ENCODE results near the gene RPL39L. TPM values are rescaled to one million over a fixed set of nuclear protein-coding genes. Genes with fewer than 3 reads are reported as not detected.

The RPL39L gene
- total RNA-seq, 6 donors from 2014 or later: 1.6 to 8.2 (median 4.8) TPM

- WGBS, 2 donors: 89% methylated on average over 6 of the region's 6 CpGs
- Histone ChIP-seq H3K27me3 (no peaks in the 10 kb centered on the region), H3K4me3 (no peak overlapping the region)
These were observed 56.4 kb downstream of the RPL39L start for GRCh38 chr3:187082758-187083375.

GRCh38 chr3:187080799-187081450, 58.4 kb downstream of the RPL39L start:
- TF ChIP-seq EP300 (IDR thresholded peaks at IDR 0.05) (no peak), POLR2A (IDR thresholded peaks at IDR 0.05) (no peak), POLR2AphosphoS5 (IDR thresholded peaks at IDR 0.05) (no peak), CTCF (IDR thresholded peaks at IDR 0.05) (no peak)
- Histone ChIP-seq H3K27me3 (no peaks in the 10 kb centered on the region), H3K4me3 (no peak overlapping the region), H3K4me1 (peaks cover 0 to 7% (median 3%) of the 10 kb centered on the region in 4 donors), H3K9me3 (no peaks in the 10 kb centered on the region), H3K27ac (no peak overlapping the region), H3K36me3 (peaks cover 3 to 21% (median 10%) of the 10 kb centered on the region in 4 donors)
- 89 to 91% methylated on average over 13 of the region's 13 CpGs for WGBS, 2 donors
- ATAC-seq (ENCODE audit: low FRiP score in 2 of 2): no peak
- DNase-seq: no peak

More at GRCh38 chr3:187082758-187083375, 56.4 kb downstream of the RPL39L start:
- Histone ChIP-seq H3K4me1 (peaks cover 0 to 7% (median 3%) of the 10 kb centered on the region in 4 donors), H3K36me3 (peaks cover 0 to 1% (median under 1%) of the 10 kb centered on the region in 4 donors), H3K9me3 (peaks cover 0 to 3% (median 1%) of the 10 kb centered on the region in 4 donors), H3K27ac (no peak overlapping the region)
- ATAC-seq (ENCODE audit: low FRiP score in 2 of 2) (no peak), DNase-seq (no peak)
- TF ChIP-seq CTCF (IDR thresholded peaks at IDR 0.05) (no peak), EP300 (IDR thresholded peaks at IDR 0.05) (no peak), POLR2AphosphoS5 (IDR thresholded peaks at IDR 0.05) (no peak), POLR2A (IDR thresholded peaks at IDR 0.05) (no peak)

- ATAC-seq (ENCODE audit: low FRiP score in 2 of 2) (no peak), DNase-seq (no peak)
- Histone ChIP-seq H3K36me3 (peaks cover 5 to 35% (median 21%) of the 10 kb centered on the region in 4 donors), H3K27me3 (no peaks in the 10 kb centered on the region), H3K4me1 (no peaks in the 10 kb centered on the region), H3K27ac (no peak overlapping the region), H3K9me3 (no peaks in the 10 kb centered on the region), H3K4me3 (no peak overlapping the region)
- 90 to 91% methylated on average over 7 to 8 of the region's 8 CpGs for WGBS, 2 donors
- TF ChIP-seq EP300 (IDR thresholded peaks at IDR 0.05): no peak
These were observed 59.9 kb downstream of the RPL39L start for GRCh38 chr3:187079090-187080022.

- Histone ChIP-seq H3K9me3 (no peaks in the 10 kb centered on the region), H3K4me1 (no peaks in the 10 kb centered on the region), H3K27ac (no peak overlapping the region), H3K36me3 (peaks cover 5 to 53% (median 28%) of the 10 kb centered on the region in 4 donors), H3K27me3 (no peaks in the 10 kb centered on the region), H3K4me3 (no peak overlapping the region)
- TF ChIP-seq POLR2AphosphoS5 (IDR thresholded peaks at IDR 0.05): no peak
- TF ChIP-seq POLR2A (IDR thresholded peaks at IDR 0.05): no peak
- no peak for TF ChIP-seq CTCF (IDR thresholded peaks at IDR 0.05)
- no peak for TF ChIP-seq EP300 (IDR thresholded peaks at IDR 0.05)
- ATAC-seq (ENCODE audit: low FRiP score in 2 of 2) (no peak), DNase-seq (no peak)
- 93 to 97% methylated on average over 5 of the region's 5 CpGs for WGBS, 2 donors
These were observed 61.8 kb downstream of the RPL39L start for GRCh38 chr3:187077537-187077936.

GRCh38 chr3:187077085-187077484, 62.2 kb downstream of the RPL39L start:
- H3K27me3 ChIP-seq: no peaks in the 10 kb centered on the region
- peaks cover 5 to 55% (median 28%) of the 10 kb centered on the region in 4 donors for H3K36me3 ChIP-seq
- no peak for TF ChIP-seq EP300 (IDR thresholded peaks at IDR 0.05)
- no peak for TF ChIP-seq POLR2AphosphoS5 (IDR thresholded peaks at IDR 0.05)
- no peak for TF ChIP-seq POLR2A (IDR thresholded peaks at IDR 0.05)
- TF ChIP-seq CTCF (IDR thresholded peaks at IDR 0.05): no peak
- DNase-seq (no peak), ATAC-seq (ENCODE audit: low FRiP score in 2 of 2) (no peak)
- WGBS, 2 donors: 98 to 100% methylated on average over 2 to 3 of the region's 3 CpGs
- H3K9me3 ChIP-seq: no peaks in the 10 kb centered on the region
- no peaks in the 10 kb centered on the region for H3K4me1 ChIP-seq
- no peak overlapping the region for H3K27ac ChIP-seq
- H3K4me3 ChIP-seq: no peak overlapping the region

All from upper lobe of left lung (tissue), 6 donors.